Stimulated activated CD4-positive, alpha-beta T cell treated with anti-CD3 and anti-CD28 coated beads, TNF-alpha, amount 100 ng/mL, for 4 hours (primary cell): Measurements from ENCODE around the gene SORCS3.

Experiments used
- DNase-seq, 3 experiments: peaks; one replicate each; pipeline ENCODE4 v3.0.0-alpha.2; 2020; ENCODE audit warnings: low read depth in 3 of 3

SORCS3 gene

DNA sequence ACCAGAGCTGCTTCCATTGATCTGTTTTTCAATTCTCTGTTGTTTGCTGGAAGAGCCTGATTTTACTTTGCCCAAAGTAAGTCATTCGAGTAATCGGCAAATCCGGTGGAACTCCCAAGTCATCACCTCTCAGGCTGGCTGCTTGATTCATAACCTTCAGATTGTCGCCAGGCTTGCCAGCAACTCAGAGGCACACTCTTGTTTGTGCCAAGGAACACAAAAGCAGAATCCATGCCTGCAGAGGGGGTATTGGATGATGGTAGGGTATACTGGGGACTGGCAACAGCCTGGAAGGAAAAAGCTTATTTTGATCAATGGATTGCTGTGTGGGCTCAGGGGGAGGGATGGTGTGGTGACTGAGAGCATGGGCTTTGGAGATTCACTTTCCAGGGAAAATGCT lies 542.4 kb downstream of the SORCS3 start:
- no peak for DNase-seq

DNA sequence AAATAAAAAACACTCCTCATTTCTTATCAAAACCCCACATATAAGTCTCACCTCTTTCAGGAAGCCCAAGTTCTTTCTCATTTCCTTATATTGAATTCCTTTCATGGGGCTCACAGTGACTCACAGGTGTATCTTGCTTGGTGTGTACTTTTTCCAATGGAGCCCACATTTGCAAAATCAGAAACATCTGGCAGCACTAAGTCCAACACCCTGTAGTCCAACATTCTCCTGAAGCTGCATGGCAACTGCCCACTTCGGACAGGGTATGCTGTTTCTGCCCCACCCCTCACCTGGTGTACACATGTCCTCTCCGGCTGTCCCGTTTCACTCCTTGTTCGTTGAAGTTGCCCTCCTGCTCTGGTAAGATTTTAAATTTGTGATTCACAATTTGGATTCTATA lies 544.1 kb downstream of the SORCS3 start:
- DNase-seq, result no peak

DNA sequence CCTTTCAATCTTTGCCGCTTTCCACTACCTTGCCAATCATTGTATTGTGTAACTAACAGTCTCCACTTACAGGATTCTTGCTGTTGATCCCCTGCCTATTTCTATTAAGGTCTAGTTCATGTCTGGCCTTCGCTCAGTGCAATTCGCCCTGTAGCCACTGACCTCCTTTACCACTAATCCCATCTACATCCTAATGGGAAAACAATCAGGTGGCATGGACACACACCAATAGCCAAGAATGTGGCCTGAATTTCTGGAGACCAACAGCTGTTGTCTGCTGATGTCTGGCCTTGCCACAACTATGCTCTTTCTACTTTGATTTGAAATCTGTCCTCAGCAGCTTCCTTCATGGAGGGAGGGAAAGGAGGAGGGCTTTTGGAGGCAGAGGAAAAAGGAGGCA lies 546.2 kb downstream of the SORCS3 start:
- no peak for DNase-seq

DNA sequence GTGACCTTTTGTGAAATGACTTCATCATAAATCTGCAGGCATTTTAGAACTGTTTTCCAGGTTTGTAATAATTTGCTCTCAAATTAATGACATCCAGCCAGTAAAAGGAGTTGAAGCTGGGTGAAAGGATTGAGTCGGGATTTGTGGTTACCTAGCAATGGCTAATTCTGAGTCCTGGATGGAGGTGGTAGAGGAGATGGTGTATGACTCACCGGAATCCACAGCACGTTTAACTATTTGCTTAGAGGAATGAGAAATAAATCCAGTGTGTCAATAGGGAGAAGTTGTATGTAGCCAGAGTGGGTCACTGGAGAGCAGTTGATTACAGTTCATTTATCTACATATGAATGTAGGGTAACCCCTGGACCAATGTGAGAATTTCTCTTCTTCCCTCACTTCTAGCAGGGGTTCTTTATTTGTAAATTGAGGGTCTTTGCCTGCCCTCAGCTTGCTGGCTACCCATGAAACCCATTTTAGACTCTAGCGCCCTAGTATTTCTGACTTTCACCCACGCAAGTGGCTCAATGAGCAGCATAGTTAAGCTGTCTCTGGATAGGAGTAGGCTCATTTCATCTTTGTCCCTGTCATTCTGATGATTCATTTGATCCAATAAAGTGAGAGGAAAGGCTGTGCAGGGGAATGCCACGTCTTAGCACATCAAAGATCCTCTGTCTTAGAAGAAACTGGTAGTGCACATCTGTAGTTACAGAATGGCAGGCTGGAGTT lies 547.8 kb downstream of the SORCS3 start:
- DNase-seq, result no peak

DNA sequence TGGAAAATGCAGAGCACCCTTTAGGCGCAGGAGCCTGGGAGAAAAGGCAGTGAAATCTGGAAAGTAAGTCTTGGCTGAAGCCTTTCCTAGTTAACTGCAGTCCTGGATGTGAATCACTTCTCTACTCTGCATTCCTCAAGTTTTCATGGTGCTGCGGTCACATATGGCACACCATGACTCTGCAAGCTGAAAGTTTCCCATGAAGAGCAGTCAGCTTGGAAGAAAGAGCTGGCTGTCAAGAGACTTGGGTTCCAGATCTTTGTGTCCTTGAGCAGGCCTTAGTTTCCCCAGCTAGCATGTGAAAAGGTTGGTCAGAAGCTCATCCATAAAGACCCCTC lies 548.3 kb downstream of the SORCS3 start:
- no peak for DNase-seq

DNA sequence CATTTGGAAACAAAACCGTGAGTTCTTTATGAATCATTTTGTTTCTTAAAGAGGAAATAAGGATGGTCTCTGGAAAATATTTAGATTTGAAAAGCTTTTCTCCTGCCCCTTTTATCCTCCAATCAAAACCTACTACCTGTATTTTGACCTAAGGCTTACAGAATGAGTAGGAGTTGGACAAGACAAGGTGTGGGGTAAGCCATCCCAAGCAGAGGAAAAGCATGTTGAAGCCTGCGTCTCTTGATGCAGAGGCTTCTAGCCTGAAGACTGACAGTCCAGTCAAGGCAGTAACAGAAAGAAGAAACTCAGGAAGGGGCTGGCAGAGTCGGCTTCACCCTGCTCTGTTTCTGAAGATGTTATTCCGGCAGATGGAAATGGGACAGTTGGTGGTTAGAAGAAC lies 551.1 kb downstream of the SORCS3 start:
- DNase-seq, result no peak

DNA sequence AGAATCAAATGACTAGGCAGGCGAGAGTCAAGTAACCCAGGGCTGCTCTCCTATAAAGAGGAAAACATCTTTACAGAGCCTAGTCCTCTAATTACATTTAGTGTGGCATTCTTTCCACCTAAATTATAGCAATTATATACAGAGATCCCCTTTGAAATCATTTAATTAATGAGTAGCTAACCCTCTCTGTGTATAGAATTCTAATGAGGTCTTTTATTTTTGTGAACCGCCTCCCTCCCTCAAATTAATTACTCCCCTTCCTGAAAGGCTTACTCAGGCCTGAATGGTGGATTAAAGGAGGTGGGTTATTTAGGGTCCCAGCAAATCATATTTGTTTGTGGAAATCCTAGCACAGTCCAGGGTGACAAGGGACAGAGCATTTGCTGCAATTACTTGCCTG lies 551.8 kb downstream of the SORCS3 start:
- DNase-seq, result no peak

DNA sequence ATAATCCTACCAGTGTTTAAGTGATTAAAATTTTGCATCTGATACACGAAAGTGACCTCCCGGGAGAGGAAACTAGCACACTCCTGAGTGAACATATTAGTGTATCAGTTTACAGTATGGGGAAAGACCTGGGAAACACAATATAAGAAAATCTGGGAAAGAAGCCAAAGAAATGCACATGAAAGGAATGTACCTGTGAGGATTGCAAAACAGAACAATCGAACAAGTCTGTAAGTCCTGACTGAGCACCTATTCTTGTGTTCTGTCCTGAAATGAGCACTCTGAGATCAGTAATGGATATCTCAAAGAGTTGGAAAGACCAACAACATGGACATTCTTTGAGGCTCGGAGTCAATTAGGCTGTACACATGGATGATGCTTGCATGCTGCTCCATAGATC lies 554.7 kb downstream of the SORCS3 start:
- no peak for DNase-seq

DNA sequence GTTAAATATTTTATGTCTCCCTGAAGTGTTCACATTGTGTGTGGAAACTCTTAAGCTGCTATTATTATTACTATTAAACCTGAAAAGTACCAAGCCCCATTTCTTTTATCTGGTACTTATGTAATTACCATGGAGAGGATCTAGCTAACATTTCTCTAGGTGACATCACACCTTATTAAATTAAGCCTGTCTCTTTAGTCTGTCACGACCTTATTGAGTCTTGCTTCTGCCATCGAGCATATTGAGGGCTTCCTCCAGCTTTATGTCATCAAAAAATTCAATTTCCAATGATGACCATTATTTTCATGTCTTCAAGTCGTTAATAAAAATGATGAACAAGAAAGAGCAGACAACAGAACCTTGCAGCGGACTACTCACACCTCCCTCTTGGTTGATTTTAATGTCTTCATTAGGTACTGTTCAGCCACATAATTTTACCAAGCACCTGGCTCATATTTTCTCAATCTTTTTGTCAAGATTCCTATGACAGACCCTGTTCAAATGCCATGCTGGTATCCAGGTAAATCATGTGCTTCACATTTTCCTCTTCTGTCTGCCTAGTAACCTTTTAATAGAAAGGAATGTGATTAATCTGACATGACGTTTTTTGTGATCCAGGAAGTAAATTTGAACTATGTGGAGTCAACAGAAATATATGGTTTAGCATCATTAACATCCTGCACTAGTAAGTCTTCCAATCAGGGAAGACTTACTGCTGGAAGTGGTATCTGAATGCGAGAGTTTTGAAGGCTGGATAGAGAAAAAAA lies 556.7 kb downstream of the SORCS3 start:
- no peak for DNase-seq

DNA sequence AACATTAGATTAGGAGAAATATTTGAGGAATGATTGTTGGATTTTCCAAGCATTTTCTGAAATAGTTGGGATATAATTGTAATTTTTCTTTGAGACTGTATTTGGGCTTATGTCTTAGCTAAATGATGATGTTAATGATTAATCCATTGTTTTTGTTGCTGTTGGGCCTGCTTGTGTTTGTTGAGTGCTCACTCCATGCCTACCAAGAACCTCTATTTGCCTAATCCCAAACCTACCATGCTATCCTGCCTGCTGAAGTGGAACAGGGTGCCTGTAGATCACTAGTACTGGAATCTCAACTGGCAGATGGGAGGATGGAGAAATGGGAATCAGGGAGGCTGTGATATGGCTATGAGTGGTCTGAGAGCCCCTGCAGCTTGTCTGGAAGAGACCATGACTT lies 565.5 kb downstream of the SORCS3 start:
- DNase-seq, result no peak

DNA sequence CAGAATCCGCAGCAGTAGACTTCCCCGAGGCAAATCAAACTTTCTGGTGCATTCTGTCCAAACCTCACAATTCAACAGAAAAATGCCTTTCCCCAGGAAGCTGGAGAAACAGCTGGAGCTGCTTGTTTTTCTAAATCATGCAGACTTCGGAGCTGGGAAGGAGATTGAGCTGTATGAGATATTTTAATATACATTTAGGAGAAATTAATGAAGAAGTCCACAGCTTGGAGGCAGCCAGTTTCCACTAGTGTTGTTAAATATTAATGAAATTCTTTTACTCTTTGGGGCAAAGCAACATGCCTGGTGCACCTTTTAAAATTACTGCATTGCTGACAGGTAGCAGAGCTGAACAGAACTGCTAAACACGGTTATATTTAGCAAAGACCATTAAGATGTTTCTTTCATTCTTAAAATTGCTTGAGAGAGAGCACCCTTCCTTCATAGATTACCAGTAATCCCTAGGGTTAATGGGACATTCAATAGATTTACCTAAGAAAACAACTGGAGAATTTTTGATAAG lies 566.4 kb downstream of the SORCS3 start:
- DNase-seq, result no peak

DNA sequence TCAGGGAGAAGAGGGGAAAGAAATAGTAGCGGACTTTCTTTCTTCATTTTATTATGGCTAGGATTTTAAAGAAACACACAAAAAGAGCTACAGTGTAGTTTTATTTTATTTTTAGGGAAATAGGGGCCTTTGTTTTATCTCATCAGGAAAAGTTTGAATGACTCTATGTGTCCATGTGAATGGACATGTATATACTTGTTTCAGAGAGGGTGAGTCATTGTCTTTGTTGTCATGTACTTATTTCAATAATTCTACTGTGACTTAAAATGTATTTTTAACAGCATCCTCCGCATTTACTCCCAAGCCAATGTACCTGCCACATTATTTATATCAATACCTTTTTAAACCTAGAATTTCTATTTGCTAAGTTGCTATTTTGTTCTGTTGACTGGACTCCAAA lies 569.5 kb downstream of the SORCS3 start:
- DNase-seq, result no peak

DNA sequence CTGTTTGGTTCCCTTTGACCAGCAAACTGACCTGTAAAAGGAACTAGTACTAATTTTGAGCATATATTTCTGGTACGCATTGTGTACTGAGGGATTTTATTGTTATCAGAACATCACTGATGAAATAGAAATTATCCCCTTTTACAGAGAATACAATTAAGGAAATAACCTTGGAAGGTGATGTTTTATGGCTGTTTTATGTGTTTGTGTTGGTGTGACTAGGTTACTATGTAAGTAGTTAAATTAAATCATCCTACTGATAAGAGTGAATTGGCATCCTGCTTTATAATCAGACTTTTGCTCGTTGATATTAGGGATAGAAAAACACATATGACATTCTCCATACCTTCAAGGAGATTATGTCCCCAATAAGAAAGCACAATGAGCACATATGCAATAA lies 596.6 kb downstream of the SORCS3 start:
- DNase-seq, result no peak

DNA sequence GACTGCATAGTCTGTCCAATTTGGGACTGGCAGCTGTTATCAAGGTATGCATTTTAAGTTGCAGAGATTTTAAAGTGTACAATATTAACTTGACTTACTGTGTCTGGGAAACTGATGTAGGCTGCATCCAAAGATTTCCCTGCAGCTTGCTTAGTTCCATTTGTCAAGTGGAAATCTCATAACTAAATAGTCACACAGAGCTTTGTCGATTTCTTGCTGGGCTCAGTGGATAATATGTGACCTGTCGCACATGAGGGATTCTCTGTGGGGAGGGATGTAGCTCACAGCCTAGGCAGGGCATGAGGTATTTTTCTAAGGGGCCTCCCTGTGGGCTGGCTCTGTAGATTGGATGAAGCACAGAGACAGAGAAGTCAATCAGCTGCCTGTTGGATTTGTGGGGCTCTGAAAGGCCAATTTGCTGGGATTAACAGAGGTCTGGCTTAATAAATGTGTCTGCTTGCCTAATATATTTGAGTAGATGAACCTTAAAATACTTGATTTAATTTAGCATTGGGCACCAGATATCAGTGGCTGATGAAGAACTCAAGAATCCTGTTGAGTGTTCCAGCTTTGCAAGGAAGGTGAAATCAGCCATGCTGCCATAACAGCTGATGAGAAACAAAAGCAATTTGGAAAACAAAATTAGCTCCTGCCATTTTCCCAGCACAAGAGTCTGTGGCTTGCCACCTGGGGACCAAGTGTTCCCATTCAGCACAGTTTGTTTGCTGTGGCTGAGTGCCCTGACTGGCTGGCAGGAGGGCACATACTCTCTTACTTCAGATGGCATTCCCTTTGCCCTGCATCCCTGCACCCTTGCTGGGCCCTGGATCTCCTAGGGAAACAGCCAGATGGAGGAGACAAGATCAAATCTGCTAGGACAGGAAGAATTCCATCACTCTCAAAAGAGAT lies 598.5 kb downstream of the SORCS3 start:
- no peak for DNase-seq

DNA sequence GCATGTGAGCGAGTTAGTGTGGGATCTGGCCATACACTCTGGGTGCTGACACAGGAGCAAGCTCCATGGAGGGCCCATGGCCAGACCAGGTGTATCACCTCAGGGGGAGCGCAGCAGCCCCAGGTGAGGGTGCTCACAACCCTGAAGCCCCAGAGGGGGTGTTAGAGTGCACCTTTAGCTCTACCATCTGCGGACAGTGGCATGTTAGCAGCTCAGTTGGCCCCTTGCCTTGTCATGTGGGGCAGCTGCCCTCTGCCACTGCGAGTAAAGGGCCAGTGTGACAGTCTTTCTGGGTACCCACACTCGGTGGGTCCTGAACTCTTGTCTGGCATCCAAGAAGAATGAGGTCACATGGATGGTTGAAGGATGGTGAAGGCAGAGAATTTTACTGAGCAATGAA lies 600.2 kb downstream of the SORCS3 start:
- no peak for DNase-seq

DNA sequence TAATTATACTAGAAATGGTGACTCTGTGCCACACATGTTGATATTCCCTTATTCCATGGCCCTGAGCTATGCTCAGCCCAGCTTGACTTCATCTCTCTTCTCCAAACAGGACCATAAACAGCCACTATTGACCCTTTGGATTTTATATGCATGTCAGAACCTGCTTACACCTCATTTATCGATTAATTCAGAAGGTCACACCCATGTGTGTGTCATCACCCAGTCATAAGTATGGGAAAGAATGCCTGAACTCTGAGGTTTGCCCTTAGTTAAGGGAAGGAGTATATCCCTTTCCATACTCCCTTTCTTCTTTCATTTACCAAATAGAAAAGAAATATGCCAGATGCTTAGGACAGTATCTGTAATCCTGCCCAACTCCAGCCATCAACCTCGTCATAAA lies 602.3 kb downstream of the SORCS3 start:
- no peak for DNase-seq

DNA sequence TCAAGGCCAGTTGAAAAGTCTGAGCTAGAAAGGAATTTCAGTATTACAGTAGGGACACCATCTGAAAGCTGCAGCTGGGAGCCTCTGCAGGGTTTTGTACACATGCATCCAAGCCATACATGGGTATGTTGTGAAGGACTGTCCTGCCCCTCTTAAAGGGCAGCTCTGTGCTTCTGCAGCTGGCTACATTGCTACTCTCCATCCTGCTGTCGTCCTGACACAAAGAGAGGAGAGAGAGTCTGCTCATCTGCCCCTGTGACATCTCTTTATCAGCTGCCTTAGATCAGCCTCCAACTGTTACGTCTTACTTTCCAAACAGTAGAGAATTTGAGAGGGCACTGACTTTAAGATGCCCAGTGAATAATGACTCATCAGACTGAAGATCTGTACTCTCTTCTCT lies 602.7 kb downstream of the SORCS3 start:
- no peak for DNase-seq

DNA sequence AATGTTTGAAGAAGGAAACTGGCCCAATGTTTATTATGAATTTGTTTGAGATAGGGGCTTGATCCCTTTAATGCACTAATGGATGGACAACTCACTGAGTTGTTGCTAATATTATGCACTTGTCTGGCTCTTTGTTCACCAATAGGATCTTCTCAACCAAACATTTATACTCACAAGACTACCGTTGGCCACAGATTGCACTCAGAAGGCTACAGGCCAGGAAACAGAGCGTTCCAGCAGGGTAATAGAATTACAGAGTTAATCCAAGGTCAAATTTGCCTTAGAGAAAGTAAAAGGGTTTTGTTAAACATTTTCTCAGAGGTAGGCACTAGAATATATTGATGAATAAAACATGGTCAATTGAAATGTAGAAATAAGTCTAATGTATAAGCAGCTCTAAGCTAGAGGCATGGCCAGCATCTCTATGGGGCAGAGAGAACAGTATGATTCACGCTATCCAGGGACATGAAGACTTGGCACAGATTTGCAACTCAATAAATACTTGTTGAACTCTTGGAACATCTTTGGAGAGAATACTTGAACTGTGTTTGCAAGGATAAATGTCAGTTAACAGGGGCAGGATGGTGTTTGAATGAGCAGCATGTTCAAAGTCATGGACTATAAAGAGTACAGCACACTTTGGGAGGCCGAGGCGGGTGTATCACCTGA lies 606.9 kb downstream of the SORCS3 start:
- no peak for DNase-seq

DNA sequence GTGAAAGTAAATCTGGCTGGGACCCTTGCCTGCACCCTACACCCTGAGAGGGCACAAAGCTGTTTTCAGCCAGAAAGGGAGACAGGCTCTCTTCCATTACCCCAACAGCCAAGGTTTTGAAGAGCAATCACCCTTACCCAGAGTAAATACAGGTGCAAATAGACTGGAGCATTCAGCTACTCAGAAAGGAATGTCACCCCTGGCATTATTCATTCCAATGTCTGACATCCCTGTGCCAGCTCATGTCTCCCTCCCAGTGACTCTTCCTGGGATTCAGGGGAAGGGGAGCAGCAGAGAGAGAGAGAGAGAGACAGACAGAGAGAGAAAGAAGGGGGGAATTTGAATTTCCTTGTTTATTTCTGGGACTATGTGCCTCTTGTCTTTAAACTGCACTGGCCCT lies 611.8 kb downstream of the SORCS3 start:
- no peak for DNase-seq

DNA sequence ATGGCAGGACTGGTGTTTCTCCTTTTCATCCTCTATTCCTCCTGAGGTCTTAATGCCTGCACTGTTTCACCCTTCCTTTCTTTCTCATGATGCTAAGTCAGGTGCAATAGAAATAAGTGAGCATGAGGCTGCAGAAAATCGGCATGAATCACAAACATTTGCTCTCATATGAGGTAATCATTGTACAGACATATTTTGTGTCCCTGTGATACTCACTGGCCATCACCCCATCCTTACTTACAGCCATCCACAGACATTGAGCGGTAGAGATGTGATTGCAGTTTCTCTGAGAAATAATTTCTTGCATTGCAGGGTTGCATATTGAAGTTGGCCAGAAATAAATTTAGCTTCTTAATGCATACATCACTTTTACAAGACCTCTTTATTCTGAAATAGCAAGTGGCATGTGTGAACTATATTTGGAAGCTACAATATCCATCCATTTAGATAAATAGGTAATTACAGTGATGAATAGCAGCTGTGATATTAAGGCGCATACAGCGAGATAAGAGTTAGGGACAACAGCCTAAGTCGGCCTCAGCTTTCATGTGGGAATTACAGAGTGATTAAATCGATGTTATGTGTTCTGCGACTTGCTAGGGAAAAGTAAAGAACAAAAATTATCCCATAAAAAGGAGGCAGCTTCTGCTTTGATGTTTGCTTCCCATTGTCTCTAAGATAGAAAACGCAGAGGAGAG lies 612.6 kb downstream of the SORCS3 start:
- no peak for DNase-seq

DNA sequence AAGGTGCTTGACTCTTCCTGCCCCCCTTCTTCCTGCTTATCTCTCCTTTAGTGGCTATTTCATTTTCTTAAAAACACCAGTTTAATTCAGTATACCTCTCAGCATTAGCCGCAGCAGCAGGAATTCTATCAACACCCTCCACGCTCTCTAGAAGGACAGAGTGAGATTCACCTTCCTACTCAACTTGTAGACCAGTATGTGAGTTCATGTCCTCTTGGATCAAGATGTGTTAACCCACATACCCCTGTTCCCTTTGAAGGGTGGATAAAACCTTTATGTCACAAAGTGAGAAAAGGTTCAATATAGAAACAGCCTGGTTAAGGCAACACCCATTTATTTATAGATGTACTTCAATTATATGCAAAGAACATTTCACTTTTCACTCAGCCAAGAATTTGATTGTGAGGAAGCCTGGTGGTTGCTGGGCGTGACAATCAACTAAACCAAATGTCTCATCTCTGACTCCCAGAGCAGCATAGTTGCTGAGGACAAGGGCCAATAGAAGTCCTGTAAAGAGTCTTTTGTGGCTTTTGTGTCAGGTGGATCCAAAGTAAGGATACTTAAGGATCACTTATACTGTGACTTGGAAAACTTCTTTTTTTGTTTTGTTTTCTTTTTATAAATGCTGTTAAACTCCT lies 617.1 kb downstream of the SORCS3 start:
- no peak for DNase-seq
